Neuronal stem cell (in vitro differentiated cells): ENCODE measurements around the gene ZNF423.
A peak's percentile ranks its signal among the peaks of the same experiment; 100 is the strongest.

ENCODE experiments used
- DNase-seq: peaks from one replicate; pipeline ENCODE4 v3.0.0-alpha.2; 2013; ENCODE audit warnings: low spot score
- H2AFZ ChIP-seq: one replicate; pipeline ENCODE4 v1.6.1; 2013; ENCODE audit warnings: mild to moderate bottlenecking, low read length, inconsistent platforms
- H2AK5ac ChIP-seq: 2 replicates; pipeline ENCODE4 v1.6.1; 2013; ENCODE audit warnings: low read depth, mild to moderate bottlenecking, inconsistent platforms, low read length, moderate library complexity, mixed read lengths
- H2BK120ac ChIP-seq: 2 replicates; pipeline ENCODE4 v1.6.1; 2013; ENCODE audit warnings: low read depth, mild to moderate bottlenecking, inconsistent platforms, low read length, moderate library complexity, mixed read lengths
- H2BK12ac ChIP-seq: one replicate; pipeline ENCODE4 v1.6.1; 2013; ENCODE audit warnings: low read length, inconsistent platforms
- H2BK15ac ChIP-seq: 2 replicates; pipeline ENCODE4 v1.6.1; 2013; ENCODE audit warnings: mild to moderate bottlenecking, low read length, inconsistent platforms, mixed read lengths
- H2BK5ac ChIP-seq: one replicate; pipeline ENCODE4 v1.6.1; 2013; ENCODE audit warnings: inconsistent platforms, mild to moderate bottlenecking, low read length, moderate library complexity
- H3K14ac ChIP-seq: one replicate; pipeline ENCODE4 v1.6.1; 2013; ENCODE audit warnings: low read length, inconsistent platforms
- H3K18ac ChIP-seq: 2 replicates; pipeline ENCODE4 v1.6.1; 2013; ENCODE audit warnings: low read length, inconsistent platforms
- H3K23ac ChIP-seq: 2 replicates; pipeline ENCODE4 v1.6.1; 2013; ENCODE audit warnings: low read depth, mild to moderate bottlenecking, mixed read lengths, low read length, inconsistent platforms; ENCODE audit not compliant: poor library complexity
- H3K27ac ChIP-seq: replicated peaks from 3 replicates; pipeline ENCODE4 v1.5.1; 2013; ENCODE audit warnings: low read length, inconsistent platforms
- H3K27me3 ChIP-seq, 3 experiments: 2 replicates each; pipeline ENCODE4 v1.6.1; 2013; ENCODE audit warnings: low read length in 3 of 3, mild to moderate bottlenecking in 2 of 3, inconsistent platforms in 1 of 3, low read depth in 1 of 3, mixed read lengths in 1 of 3, moderate library complexity in 1 of 3; ENCODE audit not compliant: control insufficient read depth in 3 of 3, insufficient read depth in 3 of 3
- H3K36me3 ChIP-seq, 2 donors: replicated peaks in 1 of 2; 2 replicates each; pipeline ENCODE4 v1.6.1; 2013; ENCODE audit warnings: low read length in 2 of 2; ENCODE audit not compliant: control insufficient read depth in 2 of 2, insufficient read depth in 2 of 2
- H3K4ac ChIP-seq: 2 replicates; pipeline ENCODE4 v1.6.1; 2013; ENCODE audit warnings: inconsistent platforms, mild to moderate bottlenecking, low read length, moderate library complexity
- H3K4me1 ChIP-seq, 2 donors: 1 replicate in 1 of 2; 2 replicates in 1 of 2; pipeline ENCODE4 v1.6.1; 2013; ENCODE audit warnings: low read length in 2 of 2, low read depth in 1 of 2; ENCODE audit not compliant: control insufficient read depth in 2 of 2, insufficient read depth in 1 of 2
- H3K4me2 ChIP-seq: one replicate; pipeline ENCODE4 v1.6.1; 2013; ENCODE audit warnings: mild to moderate bottlenecking, low read length, inconsistent platforms; ENCODE audit not compliant: insufficient read depth, poor library complexity, severe bottlenecking
- H3K4me3 ChIP-seq, 2 donors: 2 replicates each; pipeline ENCODE4 v1.5.1; 2013; ENCODE audit warnings: low read length in 2 of 2, mild to moderate bottlenecking in 2 of 2, inconsistent platforms in 1 of 2, moderate library complexity in 1 of 2
- H3K79me1 ChIP-seq: one replicate; pipeline ENCODE4 v1.6.1; 2013; ENCODE audit warnings: low read depth, mild to moderate bottlenecking, inconsistent platforms, low read length, moderate library complexity
- H3K9ac ChIP-seq: one replicate; pipeline ENCODE4 v1.6.1; 2013; ENCODE audit warnings: mild to moderate bottlenecking, low read depth, low read length, inconsistent platforms; ENCODE audit not compliant: poor library complexity
- H3K9me3 ChIP-seq, 2 donors: replicated peaks in 1 of 2; 2 replicates each; pipeline versions ENCODE3 to v1.6.1; 2013; ENCODE audit warnings: low read length in 2 of 2, mild to moderate bottlenecking in 2 of 2, inconsistent platforms in 1 of 2, low read depth in 1 of 2, mixed read lengths in 1 of 2, moderate library complexity in 1 of 2; ENCODE audit not compliant: control insufficient read depth in 2 of 2, insufficient read depth in 1 of 2
- H4K8ac ChIP-seq: one replicate; pipeline ENCODE4 v1.6.1; 2013; ENCODE audit warnings: low read depth, mild to moderate bottlenecking, inconsistent platforms, low read length, moderate library complexity
- H4K91ac ChIP-seq: one replicate; pipeline ENCODE4 v1.6.1; 2013; ENCODE audit warnings: low read length, low read depth, mild to moderate bottlenecking, inconsistent platforms; ENCODE audit not compliant: poor library complexity
- WGBS, 2 donors: extraction: QIAGEN DNeasy Blood & Tissue Kit; methylation state at CpG; one replicate each; pipeline ENCODE4 v1.1.7; 2013; ENCODE audit warnings: missing lambda C conversion rate in 2 of 2, mixed read lengths in 1 of 2; ENCODE audit not compliant: insufficient read length in 2 of 2, insufficient replicate concordance in 1 of 2; ENCODE audit errors: extremely low coverage in 2 of 2; 5-methylcytosine and 5-hydroxymethylcytosine counted together

The ZNF423 gene

DNA sequence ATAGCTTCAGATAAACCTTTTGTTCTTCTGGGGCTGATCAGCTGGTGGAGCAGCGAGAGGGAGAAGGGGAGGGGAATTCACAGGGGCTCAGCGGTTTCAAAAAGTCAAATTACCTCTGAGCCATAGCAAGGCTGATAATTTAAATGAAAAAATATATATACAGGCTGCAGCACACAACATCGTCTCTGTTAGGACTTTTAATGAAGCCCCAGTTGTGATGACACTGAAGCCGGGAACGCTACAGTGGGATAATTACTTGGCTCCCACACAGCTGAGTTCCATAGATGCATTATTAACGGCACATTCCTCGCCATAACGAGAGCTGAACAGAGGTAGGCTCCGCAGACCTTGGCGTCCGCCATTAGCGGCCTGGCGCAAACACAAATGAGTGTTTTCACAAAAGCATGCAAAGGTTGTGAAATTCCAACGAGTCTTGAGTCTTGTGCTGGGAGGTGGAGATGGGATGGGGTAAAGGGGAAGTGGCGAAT is 266.3 kb downstream of the ZNF423 start:
- H2AFZ ChIP-seq = no peak overlapping the region
- no peak overlapping the region for H4K91ac ChIP-seq
- no peaks in the 10 kb centered on the region for H3K79me1 ChIP-seq
- no CpG with 5 or more reads among the region's 15 CpGs for WGBS, 2 donors
- DNase-seq = peak; percentile 35
- no peak overlapping the region for H3K4me3 ChIP-seq
- H3K9ac ChIP-seq = no peak overlapping the region
- no peak overlapping the region for H3K4ac ChIP-seq
- H3K14ac ChIP-seq = no peak overlapping the region
- H3K4me1 ChIP-seq = peaks cover 11 to 36% of the 10 kb centered on the region in 2 donors
- H2BK5ac ChIP-seq = no peak overlapping the region
- no peak overlapping the region for H4K8ac ChIP-seq
- no peak overlapping the region for H3K18ac ChIP-seq
- H3K36me3 ChIP-seq = no peaks in the 10 kb centered on the region
- H3K9me3 ChIP-seq = peaks cover 0 to 5% of the 10 kb centered on the region in 2 donors
- H3K4me2 ChIP-seq = no peak overlapping the region
- H3K27ac ChIP-seq = peak overlapping the region; percentile 65
- no peak overlapping the region for H2BK15ac ChIP-seq
- H3K27me3 ChIP-seq = no peaks in the 10 kb centered on the region
- H3K23ac ChIP-seq = no peak overlapping the region
- no peak overlapping the region for H2AK5ac ChIP-seq
- no peak overlapping the region for H2BK120ac ChIP-seq
- H2BK12ac ChIP-seq = no peak overlapping the region

DNA sequence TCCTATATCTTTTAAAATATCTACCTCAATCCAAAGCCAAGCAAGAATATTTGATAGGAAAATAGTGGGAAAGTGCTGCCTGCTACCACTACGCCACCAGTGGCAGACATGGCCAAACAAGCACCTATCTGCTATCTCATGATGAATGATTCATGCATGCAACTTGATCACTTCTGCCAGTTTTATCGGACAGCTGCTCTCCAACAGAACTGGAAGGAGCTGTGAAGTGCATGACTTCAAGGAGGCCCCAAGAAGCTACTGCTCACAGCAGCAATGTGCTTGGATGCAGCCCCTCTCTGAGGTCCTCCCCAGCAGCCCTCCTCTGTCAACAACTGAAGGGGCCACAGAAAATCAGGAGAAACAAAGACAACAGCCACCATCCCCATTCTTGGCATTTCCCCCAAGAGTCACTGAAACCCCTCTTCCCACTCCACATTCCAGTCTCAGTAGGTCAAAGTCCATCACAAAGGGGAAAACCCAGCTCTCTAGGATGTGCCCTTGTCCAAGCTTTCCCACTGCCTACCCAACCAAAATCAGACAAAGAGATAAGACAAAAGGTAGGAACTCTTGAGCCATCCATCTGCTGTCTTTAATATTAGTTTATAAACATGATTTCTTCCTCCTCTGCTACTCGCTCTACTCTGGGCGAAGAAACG is 267.1 kb downstream of the ZNF423 start:
- Histone ChIP-seq H4K8ac (no peak overlapping the region), H3K4me3 (no peak overlapping the region), H2AFZ (no peak overlapping the region), H2BK15ac (no peak overlapping the region), H3K4me1 (peaks cover 7 to 34% of the 10 kb centered on the region in 2 donors), H3K14ac (peak overlapping the region; percentile 14), H2BK5ac (no peak overlapping the region), H3K79me1 (no peaks in the 10 kb centered on the region), H3K27me3 (no peaks in the 10 kb centered on the region), H3K27ac (peak overlapping the region; percentile 65), H2BK120ac (no peak overlapping the region), H3K4me2 (no peak overlapping the region), H3K4ac (no peak overlapping the region), H2BK12ac (no peak overlapping the region), H4K91ac (no peak overlapping the region), H3K9me3 (peaks cover 0 to 5% of the 10 kb centered on the region in 2 donors), H3K23ac (no peak overlapping the region), H3K9ac (no peak overlapping the region), H2AK5ac (no peak overlapping the region), H3K36me3 (no peaks in the 10 kb centered on the region), H3K18ac (peak overlapping the region; percentile 60)
- no CpG with 5 or more reads among the region's 5 CpGs for WGBS, 2 donors
- no peak for DNase-seq

DNA sequence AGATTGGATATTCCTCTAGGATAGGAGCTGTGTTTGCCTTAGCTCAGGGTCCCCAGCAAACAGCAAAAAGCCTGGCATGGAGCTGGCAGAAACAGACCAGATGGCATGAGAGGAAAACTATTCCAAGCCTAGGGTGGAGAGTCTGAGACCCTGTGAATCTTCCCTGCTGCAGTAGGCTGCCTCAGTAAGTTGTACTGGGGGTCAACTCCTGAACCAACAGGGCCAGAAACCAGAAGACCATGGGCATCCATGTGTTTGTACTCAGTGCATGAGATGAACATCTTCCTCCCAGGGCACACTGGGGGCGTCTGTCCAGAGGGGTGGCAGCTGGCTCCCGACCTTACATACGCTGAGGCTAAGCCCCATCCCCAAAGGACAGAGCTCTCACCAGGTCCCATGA is 267.9 kb downstream of the ZNF423 start:
- DNase-seq = no peak
- Histone ChIP-seq H3K27ac (no peak overlapping the region), H3K9ac (no peak overlapping the region), H3K27me3 (no peaks in the 10 kb centered on the region), H3K4me2 (no peak overlapping the region), H2BK15ac (no peak overlapping the region), H3K36me3 (no peaks in the 10 kb centered on the region), H2AFZ (no peak overlapping the region), H3K9me3 (peaks cover 0 to 5% of the 10 kb centered on the region in 2 donors), H4K91ac (no peak overlapping the region), H3K4me1 (peaks cover 7 to 34% of the 10 kb centered on the region in 2 donors), H3K18ac (peak overlapping the region; percentile 6), H3K4me3 (no peak overlapping the region), H2AK5ac (no peak overlapping the region), H2BK5ac (no peak overlapping the region), H3K23ac (no peak overlapping the region), H2BK12ac (no peak overlapping the region), H2BK120ac (no peak overlapping the region), H3K4ac (no peak overlapping the region), H3K14ac (no peak overlapping the region), H3K79me1 (no peaks in the 10 kb centered on the region), H4K8ac (no peak overlapping the region)
- no CpG with 5 or more reads among the region's 3 CpGs for WGBS, 2 donors

GRCh38 chr16:49587511-49587910 is 268.4 kb downstream of the ZNF423 start:
- peaks cover 7 to 31% of the 10 kb centered on the region in 2 donors for H3K4me1 ChIP-seq
- H2BK120ac ChIP-seq = no peak overlapping the region
- H3K18ac ChIP-seq = no peak overlapping the region
- no peaks in the 10 kb centered on the region for H3K36me3 ChIP-seq
- no peak overlapping the region for H2BK5ac ChIP-seq
- H2AK5ac ChIP-seq = no peak overlapping the region
- H4K8ac ChIP-seq = no peak overlapping the region
- no peak overlapping the region for H3K9ac ChIP-seq
- no peak overlapping the region for H3K14ac ChIP-seq
- peaks cover 0 to 5% of the 10 kb centered on the region in 2 donors for H3K9me3 ChIP-seq
- H3K27me3 ChIP-seq = no peaks in the 10 kb centered on the region
- no peak overlapping the region for H3K4me2 ChIP-seq
- WGBS, 2 donors = no CpG with 5 or more reads among the region's 1 CpG
- no peak overlapping the region for H3K23ac ChIP-seq
- no peak for DNase-seq
- H3K27ac ChIP-seq = no peak overlapping the region
- no peak overlapping the region for H3K4me3 ChIP-seq
- no peak overlapping the region for H2AFZ ChIP-seq
- no peak overlapping the region for H2BK15ac ChIP-seq
- no peaks in the 10 kb centered on the region for H3K79me1 ChIP-seq
- no peak overlapping the region for H2BK12ac ChIP-seq
- no peak overlapping the region for H4K91ac ChIP-seq
- no peak overlapping the region for H3K4ac ChIP-seq
